GM21528 (cell line): ENCODE data around the gene FOXQ1.

Experiments used
- ATAC-seq: cut with Tn5 transposase; IDR thresholded peaks from one replicate; pipeline ENCODE4 v1.9.1; 2021; ENCODE audit warnings: mild to moderate bottlenecking, moderate library complexity; ENCODE audit not compliant: unreplicated experiment, low FRiP score

Gene FOXQ1

GRCh38 chr6:1311400-1312202 lies at the start of gene FOXQ1:
Gene FOXQ1 (plus strand): TSS chr6:1312098. CDS start chr6:1312705, 607 bp downstream.
- ATAC-seq, result no peak

- ATAC-seq, result no peak
Measured at GRCh38 chr6:1262704-1263038, 49.2 kb upstream of the FOXQ1 start.

GRCh38 chr6:1263039-1263849 lies 48.7 kb upstream of the FOXQ1 start:
- ATAC-seq, result no peak

GRCh38 chr6:1263850-1264377 lies 48.0 kb upstream of the FOXQ1 start:
- no peak for ATAC-seq

GRCh38 chr6:1264619-1265445 lies 47.1 kb upstream of the FOXQ1 start:
- ATAC-seq, result no peak

GRCh38 chr6:1266686-1267056 lies 45.2 kb upstream of the FOXQ1 start:
- ATAC-seq, result no peak

GRCh38 chr6:1267057-1267732 lies 44.7 kb upstream of the FOXQ1 start:
- no peak for ATAC-seq

GRCh38 chr6:1267790-1268762 lies 43.8 kb upstream of the FOXQ1 start:
- no peak for ATAC-seq

GRCh38 chr6:1271071-1271763 lies 40.7 kb upstream of the FOXQ1 start:
- ATAC-seq, result no peak

GRCh38 chr6:1278061-1278720 lies 33.7 kb upstream of the FOXQ1 start:
- ATAC-seq, result no peak

- ATAC-seq, result no peak
Measured at GRCh38 chr6:1279065-1279464, 32.8 kb upstream of the FOXQ1 start.

- no peak for ATAC-seq
Measured at GRCh38 chr6:1280666-1281300, 31.1 kb upstream of the FOXQ1 start.

GRCh38 chr6:1281746-1282145 lies 30.2 kb upstream of the FOXQ1 start:
- ATAC-seq, result no peak

- ATAC-seq, result no peak
Measured at GRCh38 chr6:1283501-1283900, 28.4 kb upstream of the FOXQ1 start.

- no peak for ATAC-seq
Measured at GRCh38 chr6:1285556-1285955, 26.3 kb upstream of the FOXQ1 start.

- no peak for ATAC-seq
Measured at GRCh38 chr6:1285956-1286355, 25.9 kb upstream of the FOXQ1 start.

- ATAC-seq, result no peak
Measured at GRCh38 chr6:1287103-1287591, 24.8 kb upstream of the FOXQ1 start.
